ENCODE results near the gene SUN5.

- TF ChIP-seq CTCF (IDR thresholded peaks at IDR 0.05) (no peak), POLR2A (IDR thresholded peaks at IDR 0.05) (no peak)
These were observed 20.6 kb downstream of the SUN5 start for GRCh38 chr20:32983459-32984112.
